ENCODE data around the gene ADCY3.

Gene ADCY3

DNA sequence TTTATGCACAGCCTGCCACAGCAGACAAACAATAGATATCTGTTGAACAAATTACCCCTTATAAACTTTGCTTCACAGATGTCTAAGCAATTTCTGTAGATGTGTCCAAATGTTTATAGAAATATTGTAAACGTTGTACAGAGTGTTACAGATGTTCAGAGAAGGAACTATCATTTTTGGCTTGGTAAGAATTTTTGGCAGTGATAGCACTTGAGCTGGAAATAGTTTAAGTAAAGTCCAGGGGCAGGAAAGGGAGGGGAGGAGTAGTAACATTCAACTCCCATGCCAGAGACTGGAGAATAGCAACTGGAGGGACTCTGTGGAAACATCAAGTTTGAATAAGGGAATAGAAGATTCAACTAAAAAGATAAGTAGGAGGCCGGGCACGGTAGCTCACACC, 131.2 kb downstream of the ADCY3 start:
- no peak for DNase-seq
- no peaks in the 10 kb centered on the region for H3K9me3 ChIP-seq
- no peak overlapping the region for H3K4me3 ChIP-seq (ENCODE audit: low read depth, low read length)
- TF ChIP-seq CTCF (IDR thresholded peaks at IDR 0.05; ENCODE audit: low read depth, low read length): no peak
- H3K36me3 ChIP-seq: no peaks in the 10 kb centered on the region; the same call in 1 of the 2 replicates
- H3K27me3 ChIP-seq: no peaks in the 10 kb centered on the region
- no peaks in the 10 kb centered on the region; the same call in 1 of the 2 replicates for H3K4me1 ChIP-seq

DNA sequence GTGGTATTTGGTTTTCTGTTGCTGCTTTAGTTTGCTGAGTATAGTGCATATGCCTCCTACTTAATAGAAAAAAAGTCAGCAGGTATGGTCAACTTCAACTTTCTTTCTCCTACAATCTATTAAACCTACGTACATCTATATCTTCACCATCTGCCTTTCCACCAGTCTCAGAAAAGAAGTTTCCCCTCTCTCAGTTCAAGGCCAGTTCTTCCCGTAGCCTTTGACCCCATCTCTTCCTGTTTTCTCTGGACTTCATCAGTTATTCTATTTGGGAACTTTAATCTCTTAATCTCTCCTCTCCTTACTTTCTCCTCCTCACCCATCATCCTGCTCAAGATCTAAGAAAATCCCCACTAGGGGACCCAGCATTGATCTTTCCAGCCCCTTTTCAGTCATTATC, 132.5 kb downstream of the ADCY3 start:
- Histone ChIP-seq H3K36me3 (no peaks in the 10 kb centered on the region), H3K27me3 (no peaks in the 10 kb centered on the region), H3K4me3 (ENCODE audit: low read depth, low read length) (no peak overlapping the region), H3K9me3 (no peaks in the 10 kb centered on the region), H3K4me1 (no peaks in the 10 kb centered on the region; the same call in 1 of the 2 replicates)
- no peak for TF ChIP-seq CTCF (IDR thresholded peaks at IDR 0.05; ENCODE audit: low read depth, low read length)
- no peak for DNase-seq

GRCh38 chr2:24785671-24786321, 134.2 kb downstream of the ADCY3 start:
- Histone ChIP-seq H3K27me3 (no peaks in the 10 kb centered on the region), H3K4me1 (no peaks in the 10 kb centered on the region; the same call in 1 of the 2 replicates), H3K9me3 (no peaks in the 10 kb centered on the region), H3K36me3 (no peaks in the 10 kb centered on the region), H3K4me3 (ENCODE audit: low read depth, low read length) (no peak overlapping the region)
- TF ChIP-seq CTCF (IDR thresholded peaks at IDR 0.05; ENCODE audit: low read depth, low read length): no peak
- no peak for DNase-seq

GRCh38 chr2:24783641-24784040, 136.4 kb downstream of the ADCY3 start:
- no peaks in the 10 kb centered on the region for H3K9me3 ChIP-seq
- H3K4me3 ChIP-seq (ENCODE audit: low read depth, low read length): no peak overlapping the region
- TF ChIP-seq CTCF (IDR thresholded peaks at IDR 0.05; ENCODE audit: low read depth, low read length): no peak
- H3K27me3 ChIP-seq: no peaks in the 10 kb centered on the region
- no peaks in the 10 kb centered on the region; the same call in 1 of the 2 replicates for H3K4me1 ChIP-seq
- no peak for DNase-seq
- no peaks in the 10 kb centered on the region for H3K36me3 ChIP-seq

DNA sequence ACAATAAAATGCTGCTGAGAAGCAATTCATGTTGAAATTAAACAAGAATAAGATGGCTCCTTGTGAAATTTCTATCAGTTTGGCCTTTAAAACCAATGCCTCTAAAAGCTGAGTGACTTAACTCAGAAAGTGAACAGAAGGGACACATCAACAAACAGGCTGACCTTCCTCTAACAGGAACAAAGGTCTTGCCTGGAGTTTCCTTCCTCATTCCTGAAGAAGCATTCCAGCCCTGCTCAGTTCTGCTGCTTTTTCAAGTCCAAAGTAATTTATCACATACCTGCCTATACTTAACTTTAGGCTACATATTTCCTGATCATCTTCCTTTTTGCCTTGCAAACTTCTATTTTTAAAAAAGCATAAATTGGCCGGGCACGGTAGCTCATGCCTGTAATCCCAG, 140.9 kb downstream of the ADCY3 start:
- no peaks in the 10 kb centered on the region for H3K27me3 ChIP-seq
- no peak for TF ChIP-seq CTCF (IDR thresholded peaks at IDR 0.05; ENCODE audit: low read depth, low read length)
- H3K9me3 ChIP-seq: no peaks in the 10 kb centered on the region
- H3K4me3 ChIP-seq (ENCODE audit: low read depth, low read length): no peak overlapping the region
- H3K4me1 ChIP-seq: no peaks in the 10 kb centered on the region
- DNase-seq: no peak
- no peaks in the 10 kb centered on the region for H3K36me3 ChIP-seq

GRCh38 chr2:24774373-24774772, 145.7 kb downstream of the ADCY3 start:
- H3K4me3 ChIP-seq (ENCODE audit: low read depth, low read length): no peak overlapping the region
- DNase-seq: no peak
- H3K9me3 ChIP-seq: no peaks in the 10 kb centered on the region
- no peak for TF ChIP-seq CTCF (IDR thresholded peaks at IDR 0.05; ENCODE audit: low read depth, low read length)
- no peaks in the 10 kb centered on the region for H3K27me3 ChIP-seq
- H3K36me3 ChIP-seq: no peaks in the 10 kb centered on the region
- H3K4me1 ChIP-seq: peaks cover 6% of the 10 kb centered on the region

All from BE2C (cell line).